NT2/D1 (cell line): ENCODE measurements around the gene SLC26A9.

Experiments used
- YY1 ChIP-seq: IDR thresholded peaks from 2 replicates; pipeline ENCODE4 v1.6.1; 2011; ENCODE audit not compliant: insufficient read length, insufficient read depth
- ZNF274 ChIP-seq: IDR thresholded peaks from 2 replicates; pipeline ENCODE4 v1.6.1; 2011; ENCODE audit warnings: mild to moderate bottlenecking, low read depth, low read length

GRCh38 chr1:205970486-205970885 lies 27.2 kb upstream of the SLC26A9 start:
- TF ChIP-seq YY1 = no peak
- TF ChIP-seq ZNF274 = no peak
